Spinal cord (tissue), 4 donors: ENCODE measurements around the gene SMURF1. TPM values are rescaled to one million over a fixed set of nuclear protein-coding genes. Genes with fewer than 3 reads are reported as not detected.

Source experiments
- polyA plus RNA-seq, 2 donors: library from polyadenylated mRNA; unstranded; fragments of 120-200 nt; gene quantifications; one replicate each; pipeline ENCODE4 v1.2.1, GENCODE V29; 2013; ENCODE audit not compliant: insufficient read length in 2 of 2
- total RNA-seq, 2 donors: library from RNA; depleted of rRNA in 1 of 2; stranded (reverse); fragments of 120-200 nt in 1 of 2; fragments of >200 nt in 1 of 2; gene quantifications; one replicate each; pipeline versions ENCODE4 v1.2.3 to v1.2.4, GENCODE V29; 2013 to 2014

SMURF1 gene
- total and polyA plus RNA-seq, 4 donors = 22.7 to 28.8 (median 26.8) TPM

Other genes starting within 250 kb of the SMURF1 start
- gene KPNA7, start 64.0 kb upstream of the SMURF1 start, total RNA-seq = not detected
- gene KPNA7, start 64.0 kb upstream of the SMURF1 start, polyA plus RNA-seq = not detected
- not detected for gene MYH16, start 128.7 kb upstream of the SMURF1 start, total RNA-seq
- gene MYH16, start 128.7 kb upstream of the SMURF1 start, polyA plus RNA-seq = under 1 TPM in 1 of 2 donors, not detected in 1; 0.26 TPM
- gene ARPC1A, start 181.8 kb upstream of the SMURF1 start, total RNA-seq = 10 to 100 TPM; 82.4 to 99.9 TPM
- 100 to 1,000 TPM; 141 to 147 TPM for gene ARPC1A, start 181.8 kb upstream of the SMURF1 start, polyA plus RNA-seq
- gene ARPC1B, start 230.6 kb upstream of the SMURF1 start, total RNA-seq = 100 to 1,000 TPM in 1 of 2 donors, 10 to 100 TPM in 1; 63.3 to 110 TPM
- gene ARPC1B, start 230.6 kb upstream of the SMURF1 start, polyA plus RNA-seq = 10 to 100 TPM; 34.0 to 45.4 TPM